ENCODE data around the gene CACNA1C.
A peak's percentile ranks its signal among the peaks of the same experiment; 100 is the strongest.
"Not testable (repeated sequence)": the region's sequence is repeated elsewhere in the genome, so short reads cannot be mapped to it uniquely, and the experiment has no call there.

Gene CACNA1C

GRCh38 chr12:2076728-2077127 is 23.9 kb downstream of the CACNA1C start:
- no peak for DNase-seq

- DNase-seq: no peak
These were observed 27.8 kb downstream of the CACNA1C start for GRCh38 chr12:2080604-2081003.

- peak; percentile 62 for DNase-seq
These were observed 29.5 kb downstream of the CACNA1C start for GRCh38 chr12:2082321-2082720.

GRCh38 chr12:2083008-2083407 is 30.2 kb downstream of the CACNA1C start:
- peak; percentile 77 for DNase-seq

GRCh38 chr12:2083561-2083960 is 30.8 kb downstream of the CACNA1C start:
- DNase-seq: peak; percentile 96

GRCh38 chr12:2084553-2085296 is 31.9 kb downstream of the CACNA1C start:
- DNase-seq: peak; percentile 64

GRCh38 chr12:2092354-2092753 is 39.6 kb downstream of the CACNA1C start:
- DNase-seq: no peak

GRCh38 chr12:2092890-2093289 is 40.1 kb downstream of the CACNA1C start:
- no peak for DNase-seq

GRCh38 chr12:2094597-2094996 is 41.8 kb downstream of the CACNA1C start:
- DNase-seq: no peak

GRCh38 chr12:2095878-2096277 is 43.1 kb downstream of the CACNA1C start:
- DNase-seq: no peak

- DNase-seq: no peak
These were observed 44.8 kb downstream of the CACNA1C start for GRCh38 chr12:2097617-2098016.

- no peak for DNase-seq
These were observed 46.1 kb downstream of the CACNA1C start for GRCh38 chr12:2098852-2099251.

- no peak for DNase-seq
These were observed 46.8 kb downstream of the CACNA1C start for GRCh38 chr12:2099595-2099994.

GRCh38 chr12:2101359-2101758 is 48.6 kb downstream of the CACNA1C start:
- DNase-seq: no peak

GRCh38 chr12:2101771-2102170 is 49.0 kb downstream of the CACNA1C start:
- no peak for DNase-seq

- DNase-seq: not testable (repeated sequence)
These were observed 49.9 kb downstream of the CACNA1C start for GRCh38 chr12:2102736-2103135.

GRCh38 chr12:2105387-2105786 is 52.6 kb downstream of the CACNA1C start:
- not testable (repeated sequence) for DNase-seq

GRCh38 chr12:2108166-2108565 is 55.4 kb downstream of the CACNA1C start:
- no peak for DNase-seq

- no peak for DNase-seq
These were observed 56.3 kb downstream of the CACNA1C start for GRCh38 chr12:2108975-2109671.

- no peak for DNase-seq
These were observed 57.3 kb downstream of the CACNA1C start for GRCh38 chr12:2110127-2110526.

GRCh38 chr12:2110849-2111566 is 58.2 kb downstream of the CACNA1C start:
- no peak for DNase-seq

- no peak for DNase-seq
These were observed 59.0 kb downstream of the CACNA1C start for GRCh38 chr12:2111826-2112225.

GRCh38 chr12:2112401-2112800 is 59.6 kb downstream of the CACNA1C start:
- no peak for DNase-seq

Measured in DMS153 (cell line).